ENCODE results near the gene TP63. TPM values are rescaled to one million over a fixed set of nuclear protein-coding genes. Genes with fewer than 3 reads are reported as not detected.

Gene TP63
- total RNA-seq, 1 donor = 0.43 TPM

- TF ChIP-seq CTCF (IDR thresholded peaks at IDR 0.05; ENCODE audit: insufficient read depth, low read depth, low read length) = no peak
- no peak overlapping the region for H3K4me3 ChIP-seq (ENCODE audit: low read depth, low read length)
- peak; percentile 32 for DNase-seq (ENCODE audit: low read depth)
Observed at GRCh38 chr3:189685860-189686259, 54.7 kb downstream of the TP63 start.

- TF ChIP-seq CTCF (IDR thresholded peaks at IDR 0.05; ENCODE audit: insufficient read depth, low read depth, low read length) = no peak
- H3K4me3 ChIP-seq (ENCODE audit: low read depth, low read length) = no peak overlapping the region
- no peak for DNase-seq (ENCODE audit: low read depth)
Observed at GRCh38 chr3:189687475-189687874, 56.3 kb downstream of the TP63 start.

GRCh38 chr3:189688262-189688661 is 57.1 kb downstream of the TP63 start:
- no peak overlapping the region for H3K4me3 ChIP-seq (ENCODE audit: low read depth, low read length)
- DNase-seq (ENCODE audit: low read depth) = no peak
- TF ChIP-seq CTCF (IDR thresholded peaks at IDR 0.05; ENCODE audit: insufficient read depth, low read depth, low read length) = no peak

GRCh38 chr3:189689625-189690024 is 58.4 kb downstream of the TP63 start:
- TF ChIP-seq CTCF (IDR thresholded peaks at IDR 0.05; ENCODE audit: insufficient read depth, low read depth, low read length) = no peak
- no peak overlapping the region for H3K4me3 ChIP-seq (ENCODE audit: low read depth, low read length)

GRCh38 chr3:189690237-189690636 is 59.0 kb downstream of the TP63 start:
- DNase-seq (ENCODE audit: low read depth) = no peak
- no peak overlapping the region for H3K4me3 ChIP-seq (ENCODE audit: low read depth, low read length)
- no peak for TF ChIP-seq CTCF (IDR thresholded peaks at IDR 0.05; ENCODE audit: insufficient read depth, low read depth, low read length)

More at GRCh38 chr3:189689625-189690024, 58.4 kb downstream of the TP63 start:
- no peak for DNase-seq (ENCODE audit: low read depth)

GRCh38 chr3:189690672-189691071 is 59.5 kb downstream of the TP63 start:
- no peak for TF ChIP-seq CTCF (IDR thresholded peaks at IDR 0.05; ENCODE audit: insufficient read depth, low read depth, low read length)
- no peak for DNase-seq (ENCODE audit: low read depth)
- no peak overlapping the region for H3K4me3 ChIP-seq (ENCODE audit: low read depth, low read length)

GRCh38 chr3:189695400-189695799 is 64.2 kb downstream of the TP63 start:
- DNase-seq (ENCODE audit: low read depth) = no peak
- TF ChIP-seq CTCF (IDR thresholded peaks at IDR 0.05; ENCODE audit: insufficient read depth, low read depth, low read length) = no peak
- H3K4me3 ChIP-seq (ENCODE audit: low read depth, low read length) = no peak overlapping the region

All from fibroblast of villous mesenchyme (primary cell).